ENCODE data around the gene HSPBP1.

HSPBP1 gene

DNA sequence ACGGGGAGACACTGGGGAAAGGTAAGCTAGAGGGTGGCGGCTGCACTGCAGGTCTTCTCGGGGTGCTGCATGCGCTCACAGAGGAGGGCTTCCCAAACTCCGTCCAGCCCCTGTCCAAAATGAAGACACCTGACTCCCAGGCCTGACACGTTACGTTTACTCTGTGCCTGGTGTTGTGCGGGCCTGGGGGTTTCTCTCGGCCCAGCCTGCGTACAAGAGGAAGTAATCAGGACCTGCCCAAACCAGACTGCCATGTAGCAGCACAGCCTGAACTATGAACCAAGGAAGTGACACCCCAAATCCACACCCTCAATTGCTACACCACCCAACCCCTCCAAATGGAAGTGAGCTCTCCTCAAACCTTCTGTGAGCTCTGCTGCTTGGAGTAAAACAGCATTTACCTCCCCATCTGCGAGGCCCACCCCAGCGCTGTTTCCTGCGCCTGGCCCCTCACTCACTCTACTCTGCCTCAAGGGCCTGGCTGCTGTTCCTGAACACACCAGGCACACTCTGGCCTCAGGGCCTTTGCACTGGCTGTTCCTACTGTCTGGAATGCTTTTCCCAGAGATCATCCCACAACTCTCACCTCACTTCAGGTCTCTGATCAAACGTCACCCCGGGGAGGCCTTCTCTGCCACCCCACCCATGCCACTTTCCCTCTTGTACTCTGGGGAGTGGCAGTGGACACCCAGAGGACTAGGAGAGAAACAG, 3.0 kb downstream of the HSPBP1 start:
- FAIRE-seq (no peak), DNase-seq (ENCODE audit: low spot score) (no peak)

DNA sequence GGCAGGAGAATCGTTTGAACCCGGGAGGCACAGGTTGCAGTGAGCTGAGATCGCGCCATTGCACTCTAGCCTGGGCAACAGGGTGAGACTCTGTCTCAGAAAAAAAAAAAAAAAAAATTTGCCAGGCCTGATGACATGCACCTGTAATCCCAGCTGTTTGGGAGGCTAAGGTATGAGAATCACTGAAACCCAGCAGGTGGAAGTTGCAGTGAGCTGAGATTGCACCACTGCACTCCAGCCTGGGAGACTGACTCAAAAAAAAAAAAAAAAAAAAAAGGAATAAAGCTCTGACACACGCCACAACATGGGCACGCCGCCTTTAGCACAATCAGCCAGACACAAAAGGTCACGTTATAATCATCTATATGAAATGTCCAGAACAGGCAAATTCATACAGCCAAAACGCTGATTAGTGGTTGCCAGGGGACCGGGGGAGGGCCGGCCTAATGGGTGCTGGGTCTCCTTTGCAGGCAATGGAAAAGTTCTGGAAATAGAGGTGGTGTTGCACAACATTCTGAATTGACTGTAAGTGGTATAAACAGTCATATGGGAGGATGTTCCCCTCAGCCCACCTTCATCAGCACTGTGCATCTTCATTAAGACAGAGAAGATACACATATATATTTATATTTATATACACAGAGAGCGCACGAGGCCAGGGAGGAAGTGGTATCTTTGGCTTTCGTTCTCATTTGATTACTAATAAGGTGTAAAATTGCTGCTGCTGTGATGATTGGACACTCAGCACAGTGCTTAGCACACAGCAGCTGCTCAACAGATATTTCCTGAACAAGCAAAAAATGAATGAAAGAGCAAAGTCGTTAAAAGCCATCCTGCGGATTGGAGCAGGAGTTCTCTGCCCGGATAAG, 3.8 kb downstream of the HSPBP1 start:
- no peak for DNase-seq (ENCODE audit: low spot score)

DNA sequence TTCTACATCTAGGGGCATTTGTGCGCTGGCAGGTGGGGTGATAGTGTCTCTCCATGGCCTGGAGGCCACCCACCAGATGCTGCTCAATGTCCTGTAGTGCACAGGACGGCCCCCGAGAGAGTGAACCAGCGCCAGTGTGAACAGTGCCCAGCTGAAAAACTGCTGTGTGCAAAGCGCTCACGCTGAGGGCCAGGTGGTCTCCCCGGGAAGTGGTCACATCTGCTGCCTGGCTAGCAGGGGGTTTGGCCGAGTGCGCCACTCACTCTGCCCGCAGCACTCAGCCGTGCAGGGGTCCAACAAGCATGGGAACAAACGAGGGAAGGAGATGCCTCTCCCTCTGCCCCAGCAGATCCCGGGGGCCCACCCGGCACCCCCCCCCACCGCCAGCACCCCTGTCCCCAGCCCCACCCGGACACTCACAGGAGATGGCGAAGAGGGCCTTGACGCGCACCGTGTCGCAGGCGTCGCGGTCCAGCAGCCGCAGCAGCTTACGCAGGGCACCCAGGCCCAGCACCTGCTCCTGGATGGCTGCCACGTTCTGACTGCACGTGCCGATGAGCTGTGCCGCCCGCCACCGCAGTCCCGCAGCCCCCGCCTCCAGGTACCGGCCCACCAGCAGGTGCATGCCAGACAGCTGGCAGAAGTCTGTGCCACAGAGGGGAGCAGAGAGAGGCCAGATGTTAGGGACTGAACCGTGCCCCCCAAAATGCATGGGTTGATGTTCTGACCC, 5.8 kb downstream of the HSPBP1 start:
- no peak for DNase-seq (ENCODE audit: low spot score)
- no peak for FAIRE-seq

More for the DNA sequence above, 3.8 kb downstream of the HSPBP1 start:
- FAIRE-seq, result no peak

DNA sequence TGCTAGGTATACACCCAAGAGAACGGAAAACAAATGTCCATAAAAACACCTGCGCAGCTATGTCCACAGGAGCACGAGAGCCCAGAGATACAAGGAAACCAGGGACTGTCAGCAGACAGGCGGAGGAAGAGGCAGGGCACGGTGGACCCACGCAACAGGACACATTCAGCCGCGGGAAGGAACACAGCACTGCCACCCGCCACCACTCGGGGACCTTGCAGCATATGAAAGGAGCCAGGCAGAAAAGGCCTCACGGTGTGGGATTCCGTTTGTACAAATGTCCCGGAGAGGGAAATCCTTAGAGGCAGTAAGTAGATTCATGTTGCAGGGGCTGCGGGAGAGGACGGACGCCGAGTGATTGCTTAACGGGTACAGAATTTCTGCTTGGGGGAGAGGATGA, 7.8 kb downstream of the HSPBP1 start:
- FAIRE-seq (no peak), DNase-seq (ENCODE audit: low spot score) (no peak)

DNA sequence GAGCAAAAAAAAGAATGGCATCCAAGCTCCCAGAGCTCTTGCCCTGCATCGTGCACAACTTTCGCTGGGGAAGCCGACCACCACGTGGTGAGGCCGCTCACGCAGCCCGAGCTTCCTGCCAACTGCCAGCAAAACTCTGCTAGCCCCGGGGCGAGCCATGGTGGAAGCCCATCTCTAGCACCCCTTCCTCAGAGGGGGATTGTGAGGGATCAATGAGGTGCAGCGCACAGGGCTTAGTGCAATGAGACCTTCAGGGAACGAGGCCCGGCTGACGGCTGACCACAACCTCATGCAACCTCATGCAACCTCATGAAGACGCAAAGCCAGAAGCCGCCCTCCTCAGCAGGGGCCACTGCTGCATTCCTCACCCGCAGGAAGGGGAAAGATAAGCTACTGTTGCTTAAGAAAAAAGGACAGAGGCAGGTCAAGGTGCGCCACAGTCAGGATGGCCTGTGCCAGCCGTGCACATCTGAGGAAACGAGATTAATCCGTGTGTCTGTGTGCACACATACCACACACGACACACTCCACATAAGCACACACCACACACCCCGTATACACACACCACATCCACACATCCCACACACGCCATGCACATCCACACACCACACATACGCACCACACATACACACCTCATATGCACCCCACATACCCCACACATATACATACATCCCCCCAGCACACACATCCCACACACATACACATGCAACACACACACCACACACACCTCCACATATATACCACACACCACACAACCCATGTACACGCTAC, 9.6 kb downstream of the HSPBP1 start:
- peak; percentile 89 for FAIRE-seq
- DNase-seq (ENCODE audit: low spot score), result no peak

DNA sequence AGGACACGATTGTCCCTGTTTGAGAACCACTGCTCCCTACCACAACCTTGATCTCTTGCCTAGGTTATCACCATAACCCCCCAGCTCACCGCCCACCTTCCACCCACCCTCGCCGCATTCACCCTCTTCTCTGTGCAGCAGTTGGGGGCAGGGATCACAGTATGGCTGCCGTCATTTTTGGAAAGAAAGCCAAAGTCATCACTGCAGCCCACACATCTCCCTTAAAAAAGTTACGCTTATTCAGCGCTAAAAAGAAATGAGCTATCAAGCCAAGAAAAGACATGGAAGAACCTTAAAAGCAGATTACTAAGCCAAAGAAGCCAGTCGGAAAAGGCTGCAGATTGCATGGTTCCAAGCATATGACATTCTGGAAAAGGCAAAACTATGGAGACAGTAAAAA, 10.6 kb downstream of the HSPBP1 start:
- DNase-seq (ENCODE audit: low spot score) (no peak), FAIRE-seq (no peak)

DNA sequence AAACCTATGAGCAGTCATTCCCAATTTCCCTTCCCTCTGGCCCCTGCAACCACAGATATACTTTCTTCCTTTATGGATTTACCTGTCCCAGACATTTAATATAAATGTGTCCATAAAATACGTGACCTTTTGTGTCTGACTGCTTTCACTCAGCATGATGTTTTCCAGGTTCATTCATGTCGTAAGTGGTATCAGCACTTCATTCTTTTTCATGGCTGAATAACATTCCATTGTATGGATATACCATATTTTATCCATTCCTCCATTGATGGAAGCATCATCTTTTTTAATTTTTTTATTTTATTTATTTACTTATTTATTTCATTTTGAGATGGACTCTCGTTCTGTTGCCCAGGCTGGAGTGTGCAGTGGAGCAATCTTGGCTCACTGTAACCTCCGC, 13.1 kb downstream of the HSPBP1 start:
- DNase-seq (ENCODE audit: low spot score), result no peak

DNA sequence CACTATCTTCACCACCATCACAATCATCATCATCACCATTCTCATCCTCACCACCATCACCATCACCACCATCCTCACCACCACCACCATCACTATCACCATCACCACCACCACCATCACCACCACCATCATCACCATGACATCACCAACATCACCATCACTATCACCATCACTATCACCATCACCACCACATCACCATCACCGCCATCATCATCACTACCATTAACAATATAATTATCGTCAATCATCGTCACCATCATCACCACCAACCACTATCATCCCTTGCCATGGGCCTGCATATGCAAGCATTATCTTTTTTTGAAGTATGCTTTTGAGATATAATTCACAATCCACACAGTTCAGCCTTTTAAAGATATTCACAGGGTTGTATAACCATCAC, 13.5 kb downstream of the HSPBP1 start:
- FAIRE-seq (peak; percentile 100), DNase-seq (ENCODE audit: low spot score) (no peak)

More for the DNA sequence above, 13.1 kb downstream of the HSPBP1 start:
- FAIRE-seq, result no peak

DNA sequence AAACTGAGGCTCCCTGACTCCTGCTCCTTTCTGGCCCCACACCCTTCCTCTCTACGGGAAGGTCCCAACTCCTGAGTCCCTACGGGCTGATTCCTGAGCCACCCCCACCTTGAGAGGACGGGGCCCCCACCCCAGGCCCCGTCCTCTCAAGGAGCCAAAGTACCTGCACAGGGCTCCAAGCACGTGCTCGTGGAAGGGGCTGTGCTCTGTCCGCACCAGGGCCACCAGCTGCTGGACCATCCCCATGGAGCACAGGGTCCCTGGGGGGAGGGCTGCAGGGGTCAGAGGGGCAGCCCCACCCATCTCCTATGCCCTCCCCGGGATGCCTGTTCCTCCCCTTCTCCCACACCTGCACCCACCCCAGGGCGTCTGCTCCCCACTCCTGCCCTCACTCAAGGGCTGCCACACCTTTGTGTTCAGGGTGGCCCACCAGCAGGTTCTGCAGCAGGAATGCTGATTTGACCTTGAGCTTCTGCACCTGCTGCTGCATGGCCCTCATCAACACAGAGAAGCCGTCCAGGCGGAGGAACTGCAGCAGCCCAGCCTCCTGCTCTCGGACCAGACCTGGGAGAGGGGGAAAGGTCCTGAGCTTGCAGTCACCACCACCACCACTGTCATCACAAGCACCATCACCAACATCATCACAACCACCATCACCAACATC, 14.1 kb downstream of the HSPBP1 start:
- no peak for FAIRE-seq
- DNase-seq (ENCODE audit: low spot score), result no peak

DNA sequence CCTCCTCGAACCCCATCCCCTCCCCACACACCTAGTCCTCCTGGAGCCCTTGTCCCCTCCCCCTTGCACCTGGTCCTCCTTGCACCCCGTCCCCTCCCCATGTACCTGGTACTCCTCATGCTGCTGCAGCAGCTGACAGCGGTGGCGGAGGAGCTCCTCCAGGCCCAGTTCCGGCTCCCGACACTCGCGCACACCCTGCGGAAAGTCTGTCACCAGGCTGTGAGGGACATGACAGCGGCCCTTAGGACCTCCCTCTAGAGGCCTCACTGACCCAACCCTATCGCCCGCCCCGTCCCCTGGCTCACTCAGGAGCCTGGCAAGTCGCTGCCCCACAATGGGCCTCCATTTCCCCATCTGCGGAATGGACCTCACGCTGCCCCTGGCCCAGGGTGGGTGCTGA, 14.7 kb downstream of the HSPBP1 start:
- FAIRE-seq, result no peak
- no peak for DNase-seq (ENCODE audit: low spot score)

DNA sequence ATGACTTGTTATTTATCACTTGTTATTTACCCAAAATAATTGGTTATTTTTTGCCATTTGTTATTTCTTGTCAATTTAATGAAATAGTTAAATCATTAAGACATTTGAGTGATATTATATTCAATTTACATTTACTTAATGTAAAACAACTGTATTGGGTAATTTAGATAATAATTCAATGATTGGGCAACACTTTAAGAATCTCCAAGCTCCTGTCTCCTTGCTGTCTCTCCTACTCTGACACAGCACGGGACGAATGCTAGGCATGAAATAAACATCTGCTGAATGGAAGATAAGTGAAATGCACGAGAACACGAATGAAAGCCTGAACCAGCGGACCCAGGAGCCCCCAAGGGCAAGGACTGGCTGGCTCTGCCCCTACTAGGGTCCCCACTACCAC, 15.4 kb downstream of the HSPBP1 start:
- FAIRE-seq (no peak), DNase-seq (ENCODE audit: low spot score) (no peak)

DNA sequence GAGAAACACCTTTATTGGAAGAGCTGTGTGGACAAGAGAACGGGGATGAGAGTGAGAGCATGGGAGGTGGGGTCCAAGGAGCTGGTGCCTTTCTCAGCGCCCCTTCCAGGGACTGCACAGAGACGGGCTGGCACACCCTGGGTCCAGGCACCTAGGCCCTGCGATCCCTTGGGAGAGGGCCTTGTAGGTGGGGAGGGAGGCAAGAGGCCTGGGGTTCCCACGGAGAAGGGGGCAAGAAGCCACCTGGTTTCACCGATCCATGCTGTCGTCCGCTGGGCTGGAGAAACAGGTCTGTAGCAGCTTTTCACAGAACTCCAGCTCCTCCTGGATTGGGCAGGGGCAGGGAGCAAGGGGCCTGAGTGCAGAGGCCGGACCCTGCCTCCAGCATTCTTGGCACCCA, 17.6 kb downstream of the HSPBP1 start:
- DNase-seq (ENCODE audit: low spot score), result no peak

DNA sequence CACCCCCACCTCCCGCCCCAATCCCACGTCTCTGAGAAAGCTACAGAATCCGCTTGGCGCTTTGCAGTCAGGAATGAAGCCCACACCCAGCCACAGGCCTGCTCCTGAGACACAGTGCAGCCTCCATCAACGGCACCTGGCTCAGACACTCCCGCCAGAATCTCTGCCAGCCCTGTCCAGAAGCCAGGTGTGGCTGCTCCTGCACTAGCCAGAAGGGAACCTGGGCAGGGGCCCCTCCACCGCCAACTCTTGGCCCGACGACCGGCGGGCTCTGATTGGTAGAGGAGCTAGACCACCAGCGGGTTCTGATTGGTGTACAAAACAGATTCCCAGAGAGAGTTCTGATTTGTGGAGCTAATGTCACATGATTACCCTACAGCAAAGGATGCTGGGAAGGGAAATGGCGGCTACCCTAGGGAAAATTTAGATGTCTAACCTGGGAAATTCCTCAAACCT, 18.2 kb downstream of the HSPBP1 start:
- DNase-seq (ENCODE audit: low spot score) (no peak), FAIRE-seq (no peak)

More for the DNA sequence above, 17.6 kb downstream of the HSPBP1 start:
- FAIRE-seq, result no peak

DNA sequence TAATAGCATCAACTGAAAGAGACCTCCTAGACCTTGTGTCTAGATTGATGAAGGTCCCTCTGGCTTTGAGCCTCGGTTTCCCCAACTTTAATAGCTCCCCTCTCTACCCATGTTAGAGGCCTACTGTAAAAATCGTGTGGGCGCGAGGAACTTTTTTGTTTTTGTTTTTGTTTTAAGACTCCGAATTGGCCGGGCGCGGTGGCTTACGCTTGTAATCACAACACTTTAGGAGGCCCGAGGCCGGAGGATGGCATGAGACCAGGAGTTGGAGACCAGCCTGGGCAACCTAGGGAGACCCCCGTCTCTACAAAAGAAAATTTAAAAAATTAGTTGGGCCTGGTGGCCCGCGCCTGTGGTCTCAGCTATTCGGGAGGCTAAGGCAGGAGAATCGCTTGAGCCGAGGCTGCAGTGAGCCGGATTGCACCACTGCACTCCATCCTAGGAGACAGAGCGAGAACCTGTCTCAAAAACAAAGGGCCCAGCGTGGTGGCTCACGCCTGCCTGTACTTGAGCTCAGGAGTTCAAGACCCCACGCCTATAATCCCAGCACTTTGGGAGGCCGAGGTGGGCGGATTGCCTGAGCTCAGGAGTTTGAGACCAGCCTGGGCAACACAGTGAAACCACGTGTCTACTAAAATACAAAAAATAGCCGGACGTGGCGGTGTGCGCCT, 20.2 kb downstream of the HSPBP1 start:
- no peak for FAIRE-seq
- no peak for DNase-seq (ENCODE audit: low spot score)

DNA sequence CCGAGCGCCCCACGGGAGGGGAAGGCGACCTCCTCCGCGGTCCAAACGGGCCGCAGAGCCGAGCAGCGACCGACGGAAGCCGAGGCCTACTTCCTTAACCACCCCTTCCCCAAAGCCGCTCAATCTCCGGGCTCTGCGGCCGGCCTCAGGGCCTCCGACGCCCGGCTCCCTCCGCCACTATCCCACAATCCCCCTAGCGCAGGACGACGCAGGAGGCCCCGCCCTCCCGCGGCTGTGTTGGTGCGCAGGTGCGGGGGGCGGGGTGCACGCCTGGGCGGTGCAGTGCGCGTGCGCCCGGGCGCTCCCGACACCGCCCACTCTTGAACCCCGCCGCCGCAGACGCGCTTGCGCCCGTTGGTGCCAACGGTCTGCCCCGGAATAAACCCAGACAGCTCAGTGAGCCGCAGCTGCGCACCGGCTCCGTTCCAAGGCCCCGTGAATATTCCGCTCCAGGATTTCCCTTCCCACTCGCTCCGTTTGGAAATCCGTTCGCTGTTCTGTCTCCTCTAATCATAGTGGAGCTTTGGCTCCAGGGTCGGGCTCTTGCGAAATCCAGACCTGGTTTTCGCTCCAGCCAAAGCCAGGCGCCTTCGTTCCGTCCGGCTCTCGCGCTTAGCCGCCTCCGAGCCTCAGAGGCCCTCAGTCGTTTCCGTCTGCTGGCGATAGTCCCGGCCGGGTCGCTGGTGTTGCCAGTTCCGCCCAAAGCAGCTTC, 20.9 kb downstream of the HSPBP1 start, which contains the start of gene PPP6R1:
Gene PPP6R1, minus strand, starts transcription at position 190 of the 712 bp plus-strand sequence. CDS start 11,914 bp downstream, outside the sequence.
- FAIRE-seq (peak; percentile 91), DNase-seq (ENCODE audit: low spot score) (peak; percentile 99)

DNA sequence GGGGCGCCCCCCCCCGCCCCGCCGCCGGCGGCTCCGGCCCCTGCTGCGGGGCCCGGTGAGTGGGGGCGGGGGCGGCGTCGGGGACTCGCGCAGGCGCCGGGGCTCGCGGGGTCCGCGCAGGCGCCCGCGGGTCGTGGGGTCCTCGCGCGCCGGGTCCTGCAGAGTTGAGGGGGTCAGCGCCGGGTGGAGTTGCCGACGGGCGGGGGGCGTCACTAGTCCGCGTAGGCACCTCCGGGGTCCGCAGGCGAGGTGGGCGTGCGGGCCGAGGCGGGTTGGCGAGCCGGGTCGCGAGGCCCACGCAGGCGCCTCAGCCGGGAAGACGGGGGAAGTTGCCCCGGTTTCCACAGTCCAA, 21.5 kb downstream of the HSPBP1 start:
- FAIRE-seq, result no peak
- peak; percentile 23 for DNase-seq (ENCODE audit: low spot score)

DNA sequence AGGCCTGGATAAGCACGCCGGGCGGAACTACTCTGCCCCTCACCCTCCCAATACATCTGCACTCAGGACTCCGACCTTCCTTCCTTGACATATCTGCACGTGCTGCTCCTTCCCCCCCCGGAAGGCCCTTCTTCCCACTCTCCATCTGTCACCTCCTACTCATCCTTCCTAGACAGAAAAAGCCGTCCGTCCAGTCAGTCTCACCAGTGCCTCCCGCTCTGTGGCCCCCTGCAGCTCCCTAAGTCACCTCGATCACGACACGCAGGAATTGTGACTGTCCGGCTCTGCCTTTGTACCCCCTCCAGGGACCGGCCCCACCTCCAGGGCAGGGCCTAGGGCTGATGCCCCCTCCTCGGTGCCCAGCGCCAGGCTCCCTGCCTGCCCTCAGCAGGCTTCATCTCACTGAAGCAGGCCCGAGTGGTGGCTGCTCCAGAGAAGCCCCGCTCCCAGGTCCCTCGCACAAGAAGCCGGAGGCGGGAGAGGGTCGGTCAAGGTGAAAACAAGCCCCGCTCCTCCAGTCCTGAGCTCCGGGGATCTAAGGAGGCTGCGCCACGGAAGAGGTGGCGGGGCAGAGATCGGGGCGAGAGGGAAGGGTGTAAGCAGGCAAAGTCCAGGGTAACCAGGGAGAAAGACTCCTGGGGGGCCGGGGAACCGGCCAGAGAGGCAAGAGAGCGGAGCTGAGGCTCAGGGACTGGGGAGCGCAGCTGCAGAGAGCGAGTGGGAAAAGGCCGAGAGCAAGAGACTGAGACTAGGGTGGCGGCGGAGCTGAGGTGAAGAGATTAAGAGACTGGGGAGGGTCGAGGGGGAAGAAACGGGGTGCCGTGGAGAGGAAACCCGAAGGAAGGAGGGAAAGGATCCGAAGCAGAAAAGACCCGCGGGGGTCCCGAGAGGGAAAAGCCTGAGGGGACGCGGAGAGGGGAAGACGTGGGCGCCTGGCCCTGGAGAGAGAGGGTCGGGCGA, 22.2 kb downstream of the HSPBP1 start:
- DNase-seq (ENCODE audit: low spot score) (peak; percentile 23), FAIRE-seq (no peak)
